Tibial nerve (tissue), 4 donors: ENCODE data around the gene PERCC1. TPM values are rescaled to one million over a fixed set of nuclear protein-coding genes. Genes with fewer than 3 reads are reported as not detected.

Experiments used
- DNase-seq, 2 donors: peaks; one replicate each; pipeline ENCODE4 v3.0.0-alpha.2; 2019; ENCODE audit warnings: low spot score in 2 of 2
- H3K27ac ChIP-seq, 4 donors: fragments of 200-600 bp; sonication (generic) in 3 of 4; one replicate each; pipeline ENCODE4 v1.5.1; 2017 to 2019; ENCODE audit warnings: mild to moderate bottlenecking in 1 of 4
- H3K27me3 ChIP-seq, 2 donors: fragments of 200-600 bp; sonication (generic) in 1 of 2; one replicate each; pipeline versions ENCODE4 v1.5.1 to v1.6.0; 2017 to 2019
- H3K36me3 ChIP-seq, 3 donors: fragments of 200-600 bp; sonication (generic); one replicate each; pipeline ENCODE4 v1.5.1; 2018 to 2019
- H3K4me1 ChIP-seq, 4 donors: fragments of 200-600 bp; sonication (generic) in 3 of 4; one replicate each; pipeline ENCODE4 v1.5.1; 2017 to 2019
- H3K4me3 ChIP-seq, 4 donors: fragments of 200-600 bp; sonication (generic) in 3 of 4; one replicate each; pipeline ENCODE4 v1.5.1; 2017 to 2019; ENCODE audit warnings: mild to moderate bottlenecking in 1 of 4, moderate library complexity in 1 of 4
- H3K9me3 ChIP-seq, 4 donors: fragments of 200-600 bp; sonication (generic) in 3 of 4; one replicate each; pipeline ENCODE4 v1.5.1; 2017 to 2019
- CTCF ChIP-seq, 5 experiments: fragments of 200-600 bp in 3 of 5; fragments of 450-650 bp in 2 of 5; sonication (generic) in 3 of 5; IDR thresholded peaks; one replicate each; pipeline ENCODE4 v1.5.1; 2016 to 2019; ENCODE audit warnings: antibody characterized with exemption in 5 of 5, mild to moderate bottlenecking in 3 of 5, moderate library complexity in 2 of 5
- EP300 ChIP-seq, 2 donors: sonication (generic); formaldehyde crosslinking; IDR thresholded peaks; one replicate each; pipeline ENCODE4 v1.6.1; 2017; ENCODE audit warnings: antibody characterized with exemption in 2 of 2, mild to moderate bottlenecking in 1 of 2
- POLR2A ChIP-seq, 2 donors: fragments of 450-650 bp; IDR thresholded peaks; one replicate each; pipeline ENCODE4 v1.6.1; 2017; ENCODE audit warnings: antibody characterized with exemption in 2 of 2, mild to moderate bottlenecking in 2 of 2, moderate library complexity in 2 of 2
- WGBS, 2 donors: methylation state at CpG; one replicate each; pipeline ENCODE4 v1.1.5; 2018; 5-methylcytosine and 5-hydroxymethylcytosine counted together
- total RNA-seq, 4 donors: library from RNA; depleted of rRNA; stranded (reverse); fragments of >200 nt; gene quantifications; one replicate each; pipeline ENCODE4 v1.1.0, GENCODE V29; 2016

The PERCC1 gene
- total RNA-seq, 4 donors from 2014 or later = 1.1 TPM; not detected in 3

- no peaks in the 10 kb centered on the region for H3K9me3 ChIP-seq
- DNase-seq = no peak
- TF ChIP-seq CTCF (IDR thresholded peaks at IDR 0.05) = no peak
- no peak for TF ChIP-seq EP300 (IDR thresholded peaks at IDR 0.05)
- TF ChIP-seq POLR2A (IDR thresholded peaks at IDR 0.05) = no peak
- H3K36me3 ChIP-seq = peaks cover 0 to 60% (median 0%) of the 10 kb centered on the region in 3 donors
- no peak overlapping the region for H3K27ac ChIP-seq
- peaks cover 0 to 6% (median 0%) of the 10 kb centered on the region in 4 donors for H3K4me1 ChIP-seq
- no peak overlapping the region for H3K4me3 ChIP-seq
- no peaks in the 10 kb centered on the region for H3K27me3 ChIP-seq
- WGBS, 2 donors = 88 to 90% methylated on average over 39 to 41 of the region's 41 CpGs
Measured at GRCh38 chr16:1464196-1464893, 33.5 kb downstream of the PERCC1 start.

- WGBS, 2 donors = 87 to 90% methylated on average over 33 of the region's 33 CpGs
- TF ChIP-seq CTCF (IDR thresholded peaks at IDR 0.05) = no peak
- TF ChIP-seq POLR2A (IDR thresholded peaks at IDR 0.05) = no peak
- TF ChIP-seq EP300 (IDR thresholded peaks at IDR 0.05) = no peak
- Histone ChIP-seq H3K27me3 (no peaks in the 10 kb centered on the region), H3K4me1 (peaks cover 0 to 6% (median 0%) of the 10 kb centered on the region in 4 donors), H3K27ac (no peak overlapping the region), H3K36me3 (peaks cover 0 to 56% (median 0%) of the 10 kb centered on the region in 3 donors), H3K4me3 (no peak overlapping the region), H3K9me3 (no peaks in the 10 kb centered on the region)
- DNase-seq = no peak
Measured at GRCh38 chr16:1464894-1465566, 34.2 kb downstream of the PERCC1 start.

- TF ChIP-seq CTCF (IDR thresholded peaks at IDR 0.05) = no peak
- TF ChIP-seq POLR2A (IDR thresholded peaks at IDR 0.05) = no peak
- TF ChIP-seq EP300 (IDR thresholded peaks at IDR 0.05) = no peak
- Histone ChIP-seq H3K4me3 (no peak overlapping the region), H3K4me1 (peaks cover 0 to 9% (median 0%) of the 10 kb centered on the region in 4 donors), H3K27ac (no peak overlapping the region), H3K27me3 (no peaks in the 10 kb centered on the region), H3K9me3 (no peaks in the 10 kb centered on the region), H3K36me3 (peaks cover 0 to 50% (median 0%) of the 10 kb centered on the region in 3 donors)
- 80 to 100% methylated on average over 1 to 10 of the region's 13 CpGs for WGBS, 2 donors
- DNase-seq = no peak
Measured at GRCh38 chr16:1465567-1465915, 34.7 kb downstream of the PERCC1 start.

- no peak overlapping the region for H3K27ac ChIP-seq
- WGBS, 2 donors = 90 to 91% methylated on average over 24 of the region's 24 CpGs
- no peak overlapping the region for H3K4me3 ChIP-seq
Measured at GRCh38 chr16:1466054-1466453, 35.2 kb downstream of the PERCC1 start.

More at GRCh38 chr16:1466054-1466453, 35.2 kb downstream of the PERCC1 start:
- no peaks in the 10 kb centered on the region for H3K9me3 ChIP-seq
- peaks cover 0 to 15% (median 0%) of the 10 kb centered on the region in 4 donors for H3K4me1 ChIP-seq
- peaks cover 0 to 45% (median 0%) of the 10 kb centered on the region in 3 donors for H3K36me3 ChIP-seq
- H3K27me3 ChIP-seq = no peaks in the 10 kb centered on the region
- no peak for DNase-seq
- no peak for TF ChIP-seq EP300 (IDR thresholded peaks at IDR 0.05)
- no peak for TF ChIP-seq CTCF (IDR thresholded peaks at IDR 0.05)
- TF ChIP-seq POLR2A (IDR thresholded peaks at IDR 0.05) = no peak
